ENCODE data around the gene IGHMBP2.

DNA sequence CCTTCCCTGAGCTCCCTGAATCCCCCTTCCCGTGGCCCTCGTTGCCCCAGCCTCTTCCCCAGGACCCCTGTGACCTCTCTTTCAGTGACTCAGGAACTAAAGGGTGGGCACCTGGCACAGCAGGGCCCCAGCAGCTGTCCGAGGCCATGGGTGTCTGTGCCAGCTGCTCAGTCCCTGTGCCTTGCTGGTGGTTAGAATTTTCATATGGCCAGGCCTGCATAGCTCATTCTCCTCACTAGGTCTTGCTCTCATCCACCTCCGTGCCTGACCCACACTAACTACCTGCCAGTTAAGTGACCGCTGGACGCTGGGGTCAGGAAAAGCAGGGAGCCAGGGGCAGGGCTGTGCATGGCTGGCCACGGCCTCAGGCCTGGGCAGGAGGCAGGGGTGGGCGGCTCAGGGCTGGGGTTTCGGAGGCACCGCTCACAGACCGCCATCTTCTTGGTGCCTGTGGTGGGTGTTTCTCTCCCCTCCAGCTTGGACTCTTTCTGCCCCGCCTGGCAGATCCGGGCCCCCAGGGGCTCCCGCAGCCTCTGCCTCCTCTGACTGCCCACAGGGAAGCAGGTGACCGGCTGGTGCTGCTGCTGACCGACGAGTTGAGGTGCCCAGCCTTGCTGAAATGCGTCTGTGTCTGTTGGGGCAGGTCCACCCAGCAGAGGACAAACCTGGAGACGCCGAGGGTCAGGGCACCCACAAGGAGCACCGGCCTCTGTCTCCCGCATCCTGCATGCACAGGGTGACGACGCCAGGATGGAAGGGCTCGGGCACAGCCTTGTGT is 56.8 kb downstream of the IGHMBP2 start:
- TF ChIP-seq POLR2AphosphoS5 (IDR thresholded peaks at IDR 0.05) (no peak), SMC3 (conservative IDR thresholded peaks at IDR 0.05; ENCODE audit: poor library complexity) (no peak), TAF1 (IDR thresholded peaks at IDR 0.05; ENCODE audit: low read depth) (no peak), EZH2 (IDR thresholded peaks at IDR 0.05; ENCODE audit: borderline replicate concordance, insufficient read depth, low read length, poor library complexity, severe bottlenecking) (no peak)
- TF ChIP-seq, protein P1, sequence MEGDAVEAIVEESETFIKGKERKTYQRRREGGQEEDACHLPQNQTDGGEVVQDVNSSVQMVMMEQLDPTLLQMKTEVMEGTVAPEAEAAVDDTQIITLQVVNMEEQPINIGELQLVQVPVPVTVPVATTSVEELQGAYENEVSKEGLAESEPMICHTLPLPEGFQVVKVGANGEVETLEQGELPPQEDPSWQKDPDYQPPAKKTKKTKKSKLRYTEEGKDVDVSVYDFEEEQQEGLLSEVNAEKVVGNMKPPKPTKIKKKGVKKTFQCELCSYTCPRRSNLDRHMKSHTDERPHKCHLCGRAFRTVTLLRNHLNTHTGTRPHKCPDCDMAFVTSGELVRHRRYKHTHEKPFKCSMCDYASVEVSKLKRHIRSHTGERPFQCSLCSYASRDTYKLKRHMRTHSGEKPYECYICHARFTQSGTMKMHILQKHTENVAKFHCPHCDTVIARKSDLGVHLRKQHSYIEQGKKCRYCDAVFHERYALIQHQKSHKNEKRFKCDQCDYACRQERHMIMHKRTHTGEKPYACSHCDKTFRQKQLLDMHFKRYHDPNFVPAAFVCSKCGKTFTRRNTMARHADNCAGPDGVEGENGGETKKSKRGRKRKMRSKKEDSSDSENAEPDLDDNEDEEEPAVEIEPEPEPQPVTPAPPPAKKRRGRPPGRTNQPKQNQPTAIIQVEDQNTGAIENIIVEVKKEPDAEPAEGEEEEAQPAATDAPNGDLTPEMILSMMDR (IDR thresholded peaks at IDR 0.05; ENCODE audit: poor library complexity, severe bottlenecking) = no peak

Data from neural cell (in vitro differentiated cells).